ENCODE data around the gene SCGB1A1. TPM values are rescaled to one million over a fixed set of nuclear protein-coding genes. Genes with fewer than 3 reads are reported as not detected.

Gene SCGB1A1
- total and polyA plus RNA-seq, 2 of the 13 experiments (the other 11 are each of a cell fraction or from before 2014, with no cell fraction given): not detected

DNA sequence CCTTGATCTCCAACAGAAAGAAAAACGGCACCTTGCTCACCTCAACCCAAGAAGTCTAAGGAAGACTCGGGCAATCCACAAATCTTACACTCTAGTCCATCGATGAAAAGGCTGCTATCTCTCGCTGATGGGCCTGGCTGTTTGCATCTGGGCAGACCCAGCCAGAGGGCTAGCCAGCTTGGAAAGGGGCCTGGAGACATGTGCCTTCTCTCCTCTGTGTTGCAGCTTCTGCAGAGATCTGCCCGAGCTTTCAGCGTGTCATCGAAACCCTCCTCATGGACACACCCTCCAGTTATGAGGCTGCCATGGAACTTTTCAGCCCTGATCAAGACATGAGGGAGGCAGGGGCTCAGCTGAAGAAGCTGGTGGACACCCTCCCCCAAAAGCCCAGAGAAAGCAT is 3.2 kb downstream of the SCGB1A1 start:
- H3K9me3 ChIP-seq (ENCODE audit: low read length): no peaks in the 10 kb centered on the region
- H3K36me3 ChIP-seq (replicated peaks in 1 of 2; ENCODE audit: control insufficient read depth in 1 of 2, insufficient read depth in 2 of 2, low read length in 2 of 2): no peaks in the 10 kb centered on the region
- peaks cover 48% of the 10 kb centered on the region for H3K4me1 ChIP-seq (ENCODE audit: insufficient read depth, low read length)
- no peak for DNase-seq (ENCODE audit: low spot score)
- peaks cover 0 to 9% of the 10 kb centered on the region in 2 experiments; a peak in 2 of 5 replicates for H3K27me3 ChIP-seq (ENCODE audit: control insufficient read depth in 1 of 2, insufficient read depth in 2 of 2, low read length in 2 of 2)
- H2AFZ ChIP-seq (ENCODE audit: low read length): no peak overlapping the region
- H3K4me2 ChIP-seq (ENCODE audit: low read depth, low read length): no peak overlapping the region
- WGBS (ENCODE audit: low lambda C conversion rate): 63% methylated on average over 7 of the region's 7 CpGs
- FAIRE-seq: no peak
- TF ChIP-seq TRIM24 (CRISPR knock-in tag; IDR thresholded peaks at IDR 0.05) (no peak), ZNF562 (CRISPR knock-in tag; IDR thresholded peaks at IDR 0.05; ENCODE audit: borderline replicate concordance) (no peak), U2AF2 (IDR thresholded peaks at IDR 0.05; ENCODE audit: low read depth, low read length) (no peak), FOXM1 (CRISPR knock-in tag; IDR thresholded peaks at IDR 0.05) (no peak), EZH2 (conservative IDR thresholded peaks at IDR 0.05; ENCODE audit: low read depth, low read length) (no peak), THAP11 (CRISPR knock-in tag; IDR thresholded peaks at IDR 0.05) (no peak), ARNTL (CRISPR knock-in tag; IDR thresholded peaks at IDR 0.05) (no peak), ZBTB46 (CRISPR knock-in tag; IDR thresholded peaks at IDR 0.05; ENCODE audit: borderline replicate concordance) (no peak), POLR2G (IDR thresholded peaks at IDR 0.05; ENCODE audit: low read depth, low read length) (no peak), ZNF549 (CRISPR knock-in tag; IDR thresholded peaks at IDR 0.05) (no peak), ZBTB7A (CRISPR knock-in tag; IDR thresholded peaks at IDR 0.05) (no peak), ZNF567 (CRISPR knock-in tag; IDR thresholded peaks at IDR 0.05; ENCODE audit: borderline replicate concordance) (no peak), ZNF367 (CRISPR knock-in tag; IDR thresholded peaks at IDR 0.05; ENCODE audit: borderline replicate concordance) (no peak)
- TF ChIP-seq, protein P1, sequence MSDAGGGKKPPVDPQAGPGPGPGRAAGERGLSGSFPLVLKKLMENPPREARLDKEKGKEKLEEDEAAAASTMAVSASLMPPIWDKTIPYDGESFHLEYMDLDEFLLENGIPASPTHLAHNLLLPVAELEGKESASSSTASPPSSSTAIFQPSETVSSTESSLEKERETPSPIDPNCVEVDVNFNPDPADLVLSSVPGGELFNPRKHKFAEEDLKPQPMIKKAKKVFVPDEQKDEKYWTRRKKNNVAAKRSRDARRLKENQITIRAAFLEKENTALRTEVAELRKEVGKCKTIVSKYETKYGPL (CRISPR knock-in tag; IDR thresholded peaks at IDR 0.05): no peak
- TF ChIP-seq, protein P2, sequence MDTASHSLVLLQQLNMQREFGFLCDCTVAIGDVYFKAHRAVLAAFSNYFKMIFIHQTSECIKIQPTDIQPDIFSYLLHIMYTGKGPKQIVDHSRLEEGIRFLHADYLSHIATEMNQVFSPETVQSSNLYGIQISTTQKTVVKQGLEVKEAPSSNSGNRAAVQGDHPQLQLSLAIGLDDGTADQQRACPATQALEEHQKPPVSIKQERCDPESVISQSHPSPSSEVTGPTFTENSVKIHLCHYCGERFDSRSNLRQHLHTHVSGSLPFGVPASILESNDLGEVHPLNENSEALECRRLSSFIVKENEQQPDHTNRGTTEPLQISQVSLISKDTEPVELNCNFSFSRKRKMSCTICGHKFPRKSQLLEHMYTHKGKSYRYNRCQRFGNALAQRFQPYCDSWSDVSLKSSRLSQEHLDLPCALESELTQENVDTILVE (CRISPR knock-in tag; IDR thresholded peaks at IDR 0.05): no peak
- TF ChIP-seq, protein P3, sequence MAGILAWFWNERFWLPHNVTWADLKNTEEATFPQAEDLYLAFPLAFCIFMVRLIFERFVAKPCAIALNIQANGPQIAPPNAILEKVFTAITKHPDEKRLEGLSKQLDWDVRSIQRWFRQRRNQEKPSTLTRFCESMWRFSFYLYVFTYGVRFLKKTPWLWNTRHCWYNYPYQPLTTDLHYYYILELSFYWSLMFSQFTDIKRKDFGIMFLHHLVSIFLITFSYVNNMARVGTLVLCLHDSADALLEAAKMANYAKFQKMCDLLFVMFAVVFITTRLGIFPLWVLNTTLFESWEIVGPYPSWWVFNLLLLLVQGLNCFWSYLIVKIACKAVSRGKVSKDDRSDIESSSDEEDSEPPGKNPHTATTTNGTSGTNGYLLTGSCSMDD (CRISPR knock-in tag; IDR thresholded peaks at IDR 0.05): no peak
- H3K9ac ChIP-seq (ENCODE audit: insufficient read depth, low read depth, low read length): no peak overlapping the region
- ATAC-seq: no peak
- H3K4me3 ChIP-seq (replicated peaks in 1 of 3; ENCODE audit: insufficient read depth in 1 of 3, low read depth in 2 of 3, low read length in 3 of 3): no peak overlapping the region
- no TSS peak for BruUV-seq (replicated peaks)
- H3K27ac ChIP-seq (ENCODE audit: extremely low read length, insufficient read depth, low read length): no peak overlapping the region
- no peaks in the 10 kb centered on the region for H3K79me2 ChIP-seq (ENCODE audit: insufficient read depth, low read length)
- in situ Hi-C loops (cut with HindIII; ENCODE audit: extremely low pct_ligation_motif_present, low pct_unique_long_range_greater_than_20kb): loop anchor here (5.0 kb wide), 1 partner anchor 130 kb away; no protein-coding TSS in a partner anchor
- no peaks in the 10 kb centered on the region for H4K20me1 ChIP-seq (ENCODE audit: insufficient read depth, low read length)
- intact Hi-C loops (cut with micrococcal nuclease; ENCODE audit: unreplicated experiment): no loop called here
- POLR2A ChIA-PET: interaction anchor here (0.6 to 1.2 kb wide), 3 partner anchors 28 to 169 kb away, joined by 3 read pairs; partner anchors contain the start of gene TUT1
- CTCF ChIA-PET (ENCODE audit: low intra/inter-chr PET ratio, low total read pairs): interaction anchor here (1.3 kb wide), 1 partner anchor 121 kb away, joined by 3 read pairs; no protein-coding TSS in a partner anchor
